Measurements from ENCODE around the gene CUBN.

DNA sequence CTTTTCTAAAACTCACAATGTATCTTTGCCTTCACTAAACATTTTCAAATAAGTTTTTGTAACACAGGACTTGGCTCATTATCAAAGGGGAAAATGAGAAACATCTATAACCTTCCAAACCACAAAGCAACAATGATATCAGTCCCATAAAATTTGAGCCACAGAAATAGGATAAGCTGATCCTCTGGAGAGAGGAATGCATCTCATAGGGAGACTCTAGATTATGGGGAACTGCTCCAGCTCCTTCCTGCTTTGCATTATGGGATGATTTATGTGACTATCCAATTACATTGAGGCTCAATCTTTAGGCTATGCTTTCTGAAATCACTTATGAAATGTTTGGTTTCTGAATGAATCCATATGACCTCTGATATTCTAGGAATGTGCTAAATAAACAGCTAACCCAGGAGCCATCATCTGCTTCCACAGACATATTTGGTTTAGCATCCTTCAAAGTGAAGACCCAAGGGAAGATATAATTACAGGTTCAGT, 70.4 kb downstream of the CUBN start:
- TF ChIP-seq POLR2A (IDR thresholded peaks at IDR 0.05), result no peak
- TF ChIP-seq, protein P1, sequence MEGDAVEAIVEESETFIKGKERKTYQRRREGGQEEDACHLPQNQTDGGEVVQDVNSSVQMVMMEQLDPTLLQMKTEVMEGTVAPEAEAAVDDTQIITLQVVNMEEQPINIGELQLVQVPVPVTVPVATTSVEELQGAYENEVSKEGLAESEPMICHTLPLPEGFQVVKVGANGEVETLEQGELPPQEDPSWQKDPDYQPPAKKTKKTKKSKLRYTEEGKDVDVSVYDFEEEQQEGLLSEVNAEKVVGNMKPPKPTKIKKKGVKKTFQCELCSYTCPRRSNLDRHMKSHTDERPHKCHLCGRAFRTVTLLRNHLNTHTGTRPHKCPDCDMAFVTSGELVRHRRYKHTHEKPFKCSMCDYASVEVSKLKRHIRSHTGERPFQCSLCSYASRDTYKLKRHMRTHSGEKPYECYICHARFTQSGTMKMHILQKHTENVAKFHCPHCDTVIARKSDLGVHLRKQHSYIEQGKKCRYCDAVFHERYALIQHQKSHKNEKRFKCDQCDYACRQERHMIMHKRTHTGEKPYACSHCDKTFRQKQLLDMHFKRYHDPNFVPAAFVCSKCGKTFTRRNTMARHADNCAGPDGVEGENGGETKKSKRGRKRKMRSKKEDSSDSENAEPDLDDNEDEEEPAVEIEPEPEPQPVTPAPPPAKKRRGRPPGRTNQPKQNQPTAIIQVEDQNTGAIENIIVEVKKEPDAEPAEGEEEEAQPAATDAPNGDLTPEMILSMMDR (IDR thresholded peaks at IDR 0.05), result no peak
